ENCODE measurements around the gene TWSG1.

TWSG1 gene

DNA sequence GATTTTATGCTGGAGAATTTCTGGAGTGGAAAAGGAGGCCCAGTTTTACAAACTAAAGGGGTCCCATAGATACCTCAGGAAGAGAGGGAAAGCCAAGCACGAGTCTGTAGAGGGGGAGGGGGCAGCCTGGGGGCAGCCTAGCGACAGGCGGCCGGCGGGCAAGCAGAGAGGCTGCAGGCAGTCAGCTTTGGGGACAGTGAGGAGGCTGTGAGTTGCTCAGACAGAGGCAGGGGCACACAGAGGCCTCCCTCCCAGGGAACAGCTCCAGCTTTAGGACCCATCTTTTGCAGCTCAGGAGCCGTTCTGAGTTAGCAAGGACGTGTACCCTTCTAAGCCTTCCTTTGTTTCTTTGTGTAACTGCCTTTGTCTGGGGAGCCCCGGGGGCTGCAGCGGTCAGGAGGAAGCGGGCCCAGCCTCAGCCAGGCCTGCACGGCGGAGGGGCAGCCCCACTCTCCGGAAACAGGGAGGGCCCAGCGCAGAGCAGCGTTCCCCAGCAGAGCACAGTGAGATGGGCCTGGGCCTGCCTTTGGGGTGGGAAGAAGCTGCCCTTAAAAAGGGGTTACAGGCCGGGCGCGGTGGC is 99.6 kb downstream of the TWSG1 start:
- no peak overlapping the region for H3K4me3 ChIP-seq (ENCODE audit: control insufficient read depth, low read depth, low read length)
- TF ChIP-seq, protein P1, sequence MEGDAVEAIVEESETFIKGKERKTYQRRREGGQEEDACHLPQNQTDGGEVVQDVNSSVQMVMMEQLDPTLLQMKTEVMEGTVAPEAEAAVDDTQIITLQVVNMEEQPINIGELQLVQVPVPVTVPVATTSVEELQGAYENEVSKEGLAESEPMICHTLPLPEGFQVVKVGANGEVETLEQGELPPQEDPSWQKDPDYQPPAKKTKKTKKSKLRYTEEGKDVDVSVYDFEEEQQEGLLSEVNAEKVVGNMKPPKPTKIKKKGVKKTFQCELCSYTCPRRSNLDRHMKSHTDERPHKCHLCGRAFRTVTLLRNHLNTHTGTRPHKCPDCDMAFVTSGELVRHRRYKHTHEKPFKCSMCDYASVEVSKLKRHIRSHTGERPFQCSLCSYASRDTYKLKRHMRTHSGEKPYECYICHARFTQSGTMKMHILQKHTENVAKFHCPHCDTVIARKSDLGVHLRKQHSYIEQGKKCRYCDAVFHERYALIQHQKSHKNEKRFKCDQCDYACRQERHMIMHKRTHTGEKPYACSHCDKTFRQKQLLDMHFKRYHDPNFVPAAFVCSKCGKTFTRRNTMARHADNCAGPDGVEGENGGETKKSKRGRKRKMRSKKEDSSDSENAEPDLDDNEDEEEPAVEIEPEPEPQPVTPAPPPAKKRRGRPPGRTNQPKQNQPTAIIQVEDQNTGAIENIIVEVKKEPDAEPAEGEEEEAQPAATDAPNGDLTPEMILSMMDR (IDR thresholded peaks at IDR 0.05; ENCODE audit: control insufficient read depth, insufficient read depth, low read depth, low read length, missing control alignments) = no peak
- DNase-seq (ENCODE audit: low read depth) = no peak

GRCh38 chr18:9435041-9435440 is 100.5 kb downstream of the TWSG1 start:
- TF ChIP-seq, protein P1 (IDR thresholded peaks at IDR 0.05; ENCODE audit: control insufficient read depth, insufficient read depth, low read depth, low read length, missing control alignments) = no peak
- no peak for DNase-seq (ENCODE audit: low read depth)
- no peak overlapping the region for H3K4me3 ChIP-seq (ENCODE audit: control insufficient read depth, low read depth, low read length)

DNA sequence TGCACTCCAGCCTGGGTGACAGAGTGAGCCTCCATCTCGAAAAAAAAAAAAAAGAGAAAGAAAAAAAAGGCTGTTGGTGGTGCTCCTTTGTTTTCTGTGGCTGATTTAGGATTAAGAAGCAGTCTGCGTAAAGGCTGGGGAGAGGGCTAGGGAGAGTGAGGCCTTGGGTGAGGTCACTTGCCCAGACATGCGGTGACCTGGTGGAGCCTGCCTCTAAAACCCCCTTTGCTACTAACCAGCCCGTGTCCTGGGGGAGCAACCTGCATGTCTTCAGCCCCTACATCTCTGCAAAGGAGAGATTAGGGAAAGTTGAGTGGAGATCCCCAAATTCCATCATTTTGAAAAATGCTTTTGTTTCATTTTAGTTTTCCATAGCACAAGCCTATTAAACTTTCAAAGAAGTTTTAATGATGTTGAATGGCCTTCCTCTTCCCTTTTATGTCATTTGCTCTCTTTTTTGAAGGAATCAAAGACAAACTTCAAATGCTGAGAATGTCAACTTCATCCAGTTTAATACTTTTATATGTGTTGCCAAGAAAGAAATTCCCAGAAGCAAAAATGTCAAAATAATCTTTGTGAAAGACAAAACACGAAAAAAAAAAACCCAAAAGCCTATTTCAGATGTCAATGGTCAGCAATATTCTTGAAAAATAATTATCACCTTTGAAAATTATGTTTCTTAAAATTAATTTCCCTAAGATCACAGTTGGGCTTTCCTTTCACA is 101.8 kb downstream of the TWSG1 start:
- H3K4me3 ChIP-seq (ENCODE audit: control insufficient read depth, low read depth, low read length) = no peak overlapping the region
- no peak for DNase-seq (ENCODE audit: low read depth)
- TF ChIP-seq, protein P1 (IDR thresholded peaks at IDR 0.05; ENCODE audit: control insufficient read depth, insufficient read depth, low read depth, low read length, missing control alignments) = no peak

GRCh38 chr18:9437021-9437437 is 102.5 kb downstream of the TWSG1 start:
- H3K4me3 ChIP-seq (ENCODE audit: control insufficient read depth, low read depth, low read length) = no peak overlapping the region
- TF ChIP-seq, protein P1 (IDR thresholded peaks at IDR 0.05; ENCODE audit: control insufficient read depth, insufficient read depth, low read depth, low read length, missing control alignments) = no peak
- no peak for DNase-seq (ENCODE audit: low read depth)

DNA sequence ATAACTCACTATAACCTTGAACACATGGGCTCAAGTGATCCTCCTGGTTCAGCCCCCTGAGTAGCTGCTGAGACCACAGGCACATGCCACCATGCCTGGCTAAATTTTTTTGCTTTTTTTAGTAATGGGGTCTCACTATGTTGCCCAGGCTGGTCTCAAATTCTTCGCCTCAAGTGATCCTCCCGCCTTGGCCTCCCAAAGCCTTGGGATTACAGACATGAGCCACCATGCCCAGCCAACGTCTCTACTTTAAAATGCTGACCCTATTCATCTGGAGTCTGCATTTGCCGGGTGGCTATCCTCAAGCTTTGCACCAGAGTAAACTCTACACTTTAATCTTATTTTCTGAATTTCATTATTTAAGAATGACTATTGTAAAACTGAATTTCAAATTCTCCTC is 103.1 kb downstream of the TWSG1 start:
- no peak for DNase-seq (ENCODE audit: low read depth)
- no peak overlapping the region for H3K4me3 ChIP-seq (ENCODE audit: control insufficient read depth, low read depth, low read length)
- TF ChIP-seq, protein P1 (IDR thresholded peaks at IDR 0.05; ENCODE audit: control insufficient read depth, insufficient read depth, low read depth, low read length, missing control alignments) = no peak

DNA sequence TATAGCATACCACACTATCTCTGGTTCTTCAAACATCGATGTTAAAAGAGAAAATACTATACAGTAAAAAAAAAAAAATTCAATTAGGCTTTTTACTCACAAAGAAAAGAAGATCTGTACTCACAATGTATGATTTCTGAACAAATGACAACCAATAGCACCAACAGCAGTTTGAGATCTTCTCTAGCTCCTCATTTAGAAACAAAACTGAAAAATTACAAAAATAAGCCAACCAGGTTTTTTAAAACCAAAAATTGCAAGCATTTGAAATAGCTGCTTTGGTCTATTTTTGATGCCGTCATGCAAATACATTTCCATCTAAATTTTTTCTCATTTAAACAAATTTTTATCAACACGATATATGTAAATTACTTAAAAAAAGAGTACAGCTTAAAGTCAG is 106.5 kb downstream of the TWSG1 start:
- no peak overlapping the region for H3K4me3 ChIP-seq (ENCODE audit: control insufficient read depth, low read depth, low read length)
- DNase-seq (ENCODE audit: low read depth) = no peak
- TF ChIP-seq, protein P1 (IDR thresholded peaks at IDR 0.05; ENCODE audit: control insufficient read depth, insufficient read depth, low read depth, low read length, missing control alignments) = no peak

All from AG09309 (cell line).